ENCODE data around the gene C1orf53. TPM values are rescaled to one million over a fixed set of nuclear protein-coding genes. Genes with fewer than 3 reads are reported as not detected.
A peak's percentile ranks its signal among the peaks of the same experiment; 100 is the strongest.

Gene C1orf53
- total and polyA plus RNA-seq, 9 of the 15 experiments (the other 6 are each of a cell fraction or from before 2014, with no cell fraction given), result 0.31 to 3.2 (median 2.3) TPM

GRCh38 chr1:197902454-197903195, at the start of gene C1orf53 (continued):
- TF ChIP-seq SAFB2 (IDR thresholded peaks at IDR 0.05; ENCODE audit: borderline replicate concordance, low read depth, low read length, severe bottlenecking) (no peak), IFI16 (CRISPR knock-in tag; IDR thresholded peaks at IDR 0.05) (no peak), CBX1 (IDR thresholded peaks at IDR 0.05; ENCODE audit: low read depth) (peak; percentile 87), ZKSCAN8 (CRISPR knock-in tag; IDR thresholded peaks at IDR 0.05) (no peak; the same call in 1 of the 2 replicates), ZNF780A (CRISPR knock-in tag; IDR thresholded peaks at IDR 0.05) (no peak), PHB (CRISPR knock-in tag; IDR thresholded peaks at IDR 0.05) (0 out of 2 replicates have a peak, but pooled peaks have one; percentile 34), BCOR (IDR thresholded peaks at IDR 0.05) (0 out of 2 replicates have a peak, but pooled peaks have one; percentile 23), RBM14 (IDR thresholded peaks at IDR 0.05; ENCODE audit: borderline replicate concordance, insufficient read depth, low read depth, low read length) (0 out of 2 replicates have a peak, but pooled peaks have one; percentile 70), RBM39 (optimal IDR thresholded peaks at IDR 0.05; ENCODE audit: low read depth, low read length) (no peak), BRF1 (IDR thresholded peaks at IDR 0.05; ENCODE audit: borderline replicate concordance, extremely low read depth, insufficient read length) (no peak)
- TF ChIP-seq, protein P1, sequence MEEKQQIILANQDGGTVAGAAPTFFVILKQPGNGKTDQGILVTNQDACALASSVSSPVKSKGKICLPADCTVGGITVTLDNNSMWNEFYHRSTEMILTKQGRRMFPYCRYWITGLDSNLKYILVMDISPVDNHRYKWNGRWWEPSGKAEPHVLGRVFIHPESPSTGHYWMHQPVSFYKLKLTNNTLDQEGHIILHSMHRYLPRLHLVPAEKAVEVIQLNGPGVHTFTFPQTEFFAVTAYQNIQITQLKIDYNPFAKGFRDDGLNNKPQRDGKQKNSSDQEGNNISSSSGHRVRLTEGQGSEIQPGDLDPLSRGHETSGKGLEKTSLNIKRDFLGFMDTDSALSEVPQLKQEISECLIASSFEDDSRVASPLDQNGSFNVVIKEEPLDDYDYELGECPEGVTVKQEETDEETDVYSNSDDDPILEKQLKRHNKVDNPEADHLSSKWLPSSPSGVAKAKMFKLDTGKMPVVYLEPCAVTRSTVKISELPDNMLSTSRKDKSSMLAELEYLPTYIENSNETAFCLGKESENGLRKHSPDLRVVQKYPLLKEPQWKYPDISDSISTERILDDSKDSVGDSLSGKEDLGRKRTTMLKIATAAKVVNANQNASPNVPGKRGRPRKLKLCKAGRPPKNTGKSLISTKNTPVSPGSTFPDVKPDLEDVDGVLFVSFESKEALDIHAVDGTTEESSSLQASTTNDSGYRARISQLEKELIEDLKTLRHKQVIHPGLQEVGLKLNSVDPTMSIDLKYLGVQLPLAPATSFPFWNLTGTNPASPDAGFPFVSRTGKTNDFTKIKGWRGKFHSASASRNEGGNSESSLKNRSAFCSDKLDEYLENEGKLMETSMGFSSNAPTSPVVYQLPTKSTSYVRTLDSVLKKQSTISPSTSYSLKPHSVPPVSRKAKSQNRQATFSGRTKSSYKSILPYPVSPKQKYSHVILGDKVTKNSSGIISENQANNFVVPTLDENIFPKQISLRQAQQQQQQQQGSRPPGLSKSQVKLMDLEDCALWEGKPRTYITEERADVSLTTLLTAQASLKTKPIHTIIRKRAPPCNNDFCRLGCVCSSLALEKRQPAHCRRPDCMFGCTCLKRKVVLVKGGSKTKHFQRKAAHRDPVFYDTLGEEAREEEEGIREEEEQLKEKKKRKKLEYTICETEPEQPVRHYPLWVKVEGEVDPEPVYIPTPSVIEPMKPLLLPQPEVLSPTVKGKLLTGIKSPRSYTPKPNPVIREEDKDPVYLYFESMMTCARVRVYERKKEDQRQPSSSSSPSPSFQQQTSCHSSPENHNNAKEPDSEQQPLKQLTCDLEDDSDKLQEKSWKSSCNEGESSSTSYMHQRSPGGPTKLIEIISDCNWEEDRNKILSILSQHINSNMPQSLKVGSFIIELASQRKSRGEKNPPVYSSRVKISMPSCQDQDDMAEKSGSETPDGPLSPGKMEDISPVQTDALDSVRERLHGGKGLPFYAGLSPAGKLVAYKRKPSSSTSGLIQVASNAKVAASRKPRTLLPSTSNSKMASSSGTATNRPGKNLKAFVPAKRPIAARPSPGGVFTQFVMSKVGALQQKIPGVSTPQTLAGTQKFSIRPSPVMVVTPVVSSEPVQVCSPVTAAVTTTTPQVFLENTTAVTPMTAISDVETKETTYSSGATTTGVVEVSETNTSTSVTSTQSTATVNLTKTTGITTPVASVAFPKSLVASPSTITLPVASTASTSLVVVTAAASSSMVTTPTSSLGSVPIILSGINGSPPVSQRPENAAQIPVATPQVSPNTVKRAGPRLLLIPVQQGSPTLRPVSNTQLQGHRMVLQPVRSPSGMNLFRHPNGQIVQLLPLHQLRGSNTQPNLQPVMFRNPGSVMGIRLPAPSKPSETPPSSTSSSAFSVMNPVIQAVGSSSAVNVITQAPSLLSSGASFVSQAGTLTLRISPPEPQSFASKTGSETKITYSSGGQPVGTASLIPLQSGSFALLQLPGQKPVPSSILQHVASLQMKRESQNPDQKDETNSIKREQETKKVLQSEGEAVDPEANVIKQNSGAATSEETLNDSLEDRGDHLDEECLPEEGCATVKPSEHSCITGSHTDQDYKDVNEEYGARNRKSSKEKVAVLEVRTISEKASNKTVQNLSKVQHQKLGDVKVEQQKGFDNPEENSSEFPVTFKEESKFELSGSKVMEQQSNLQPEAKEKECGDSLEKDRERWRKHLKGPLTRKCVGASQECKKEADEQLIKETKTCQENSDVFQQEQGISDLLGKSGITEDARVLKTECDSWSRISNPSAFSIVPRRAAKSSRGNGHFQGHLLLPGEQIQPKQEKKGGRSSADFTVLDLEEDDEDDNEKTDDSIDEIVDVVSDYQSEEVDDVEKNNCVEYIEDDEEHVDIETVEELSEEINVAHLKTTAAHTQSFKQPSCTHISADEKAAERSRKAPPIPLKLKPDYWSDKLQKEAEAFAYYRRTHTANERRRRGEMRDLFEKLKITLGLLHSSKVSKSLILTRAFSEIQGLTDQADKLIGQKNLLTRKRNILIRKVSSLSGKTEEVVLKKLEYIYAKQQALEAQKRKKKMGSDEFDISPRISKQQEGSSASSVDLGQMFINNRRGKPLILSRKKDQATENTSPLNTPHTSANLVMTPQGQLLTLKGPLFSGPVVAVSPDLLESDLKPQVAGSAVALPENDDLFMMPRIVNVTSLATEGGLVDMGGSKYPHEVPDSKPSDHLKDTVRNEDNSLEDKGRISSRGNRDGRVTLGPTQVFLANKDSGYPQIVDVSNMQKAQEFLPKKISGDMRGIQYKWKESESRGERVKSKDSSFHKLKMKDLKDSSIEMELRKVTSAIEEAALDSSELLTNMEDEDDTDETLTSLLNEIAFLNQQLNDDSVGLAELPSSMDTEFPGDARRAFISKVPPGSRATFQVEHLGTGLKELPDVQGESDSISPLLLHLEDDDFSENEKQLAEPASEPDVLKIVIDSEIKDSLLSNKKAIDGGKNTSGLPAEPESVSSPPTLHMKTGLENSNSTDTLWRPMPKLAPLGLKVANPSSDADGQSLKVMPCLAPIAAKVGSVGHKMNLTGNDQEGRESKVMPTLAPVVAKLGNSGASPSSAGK (IDR thresholded peaks at IDR 0.05), result peak; percentile 88
- TF ChIP-seq, protein P2, sequence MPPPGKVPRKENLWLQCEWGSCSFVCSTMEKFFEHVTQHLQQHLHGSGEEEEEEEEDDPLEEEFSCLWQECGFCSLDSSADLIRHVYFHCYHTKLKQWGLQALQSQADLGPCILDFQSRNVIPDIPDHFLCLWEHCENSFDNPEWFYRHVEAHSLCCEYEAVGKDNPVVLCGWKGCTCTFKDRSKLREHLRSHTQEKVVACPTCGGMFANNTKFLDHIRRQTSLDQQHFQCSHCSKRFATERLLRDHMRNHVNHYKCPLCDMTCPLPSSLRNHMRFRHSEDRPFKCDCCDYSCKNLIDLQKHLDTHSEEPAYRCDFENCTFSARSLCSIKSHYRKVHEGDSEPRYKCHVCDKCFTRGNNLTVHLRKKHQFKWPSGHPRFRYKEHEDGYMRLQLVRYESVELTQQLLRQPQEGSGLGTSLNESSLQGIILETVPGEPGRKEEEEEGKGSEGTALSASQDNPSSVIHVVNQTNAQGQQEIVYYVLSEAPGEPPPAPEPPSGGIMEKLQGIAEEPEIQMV (tag; conservative IDR thresholded peaks at IDR 0.05; ENCODE audit: low read depth), result no peak
- TF ChIP-seq, protein P3, sequence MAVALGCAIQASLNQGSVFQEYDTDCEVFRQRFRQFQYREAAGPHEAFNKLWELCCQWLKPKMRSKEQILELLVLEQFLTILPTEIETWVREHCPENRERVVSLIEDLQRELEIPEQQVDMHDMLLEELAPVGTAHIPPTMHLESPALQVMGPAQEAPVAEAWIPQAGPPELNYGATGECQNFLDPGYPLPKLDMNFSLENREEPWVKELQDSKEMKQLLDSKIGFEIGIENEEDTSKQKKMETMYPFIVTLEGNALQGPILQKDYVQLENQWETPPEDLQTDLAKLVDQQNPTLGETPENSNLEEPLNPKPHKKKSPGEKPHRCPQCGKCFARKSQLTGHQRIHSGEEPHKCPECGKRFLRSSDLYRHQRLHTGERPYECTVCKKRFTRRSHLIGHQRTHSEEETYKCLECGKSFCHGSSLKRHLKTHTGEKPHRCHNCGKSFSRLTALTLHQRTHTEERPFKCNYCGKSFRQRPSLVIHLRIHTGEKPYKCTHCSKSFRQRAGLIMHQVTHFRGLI (CRISPR knock-in tag; IDR thresholded peaks at IDR 0.05), result no peak
